ENCODE measurements around the gene PRELID2.

PRELID2 gene

DNA sequence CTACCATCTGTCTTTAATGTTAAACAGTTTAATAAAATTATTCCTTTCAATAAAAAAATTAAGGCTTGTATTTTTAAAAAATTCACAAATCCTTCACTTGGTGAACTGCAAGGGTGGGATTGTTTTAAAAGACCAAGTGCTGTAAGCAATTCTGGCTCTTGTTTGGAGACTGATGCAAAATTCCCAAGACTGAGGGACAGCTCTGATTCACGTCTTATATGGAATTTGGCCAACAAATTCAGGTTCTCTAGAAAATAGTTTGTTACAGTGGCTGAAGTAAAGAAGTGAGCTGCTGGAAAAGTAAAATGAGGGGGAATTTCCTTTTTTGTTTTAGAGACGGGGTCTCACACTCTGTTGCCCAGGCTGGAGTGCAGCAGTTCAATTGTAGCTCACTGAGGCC, 58.3 kb downstream of the PRELID2 start:
- TF ChIP-seq, protein P1, sequence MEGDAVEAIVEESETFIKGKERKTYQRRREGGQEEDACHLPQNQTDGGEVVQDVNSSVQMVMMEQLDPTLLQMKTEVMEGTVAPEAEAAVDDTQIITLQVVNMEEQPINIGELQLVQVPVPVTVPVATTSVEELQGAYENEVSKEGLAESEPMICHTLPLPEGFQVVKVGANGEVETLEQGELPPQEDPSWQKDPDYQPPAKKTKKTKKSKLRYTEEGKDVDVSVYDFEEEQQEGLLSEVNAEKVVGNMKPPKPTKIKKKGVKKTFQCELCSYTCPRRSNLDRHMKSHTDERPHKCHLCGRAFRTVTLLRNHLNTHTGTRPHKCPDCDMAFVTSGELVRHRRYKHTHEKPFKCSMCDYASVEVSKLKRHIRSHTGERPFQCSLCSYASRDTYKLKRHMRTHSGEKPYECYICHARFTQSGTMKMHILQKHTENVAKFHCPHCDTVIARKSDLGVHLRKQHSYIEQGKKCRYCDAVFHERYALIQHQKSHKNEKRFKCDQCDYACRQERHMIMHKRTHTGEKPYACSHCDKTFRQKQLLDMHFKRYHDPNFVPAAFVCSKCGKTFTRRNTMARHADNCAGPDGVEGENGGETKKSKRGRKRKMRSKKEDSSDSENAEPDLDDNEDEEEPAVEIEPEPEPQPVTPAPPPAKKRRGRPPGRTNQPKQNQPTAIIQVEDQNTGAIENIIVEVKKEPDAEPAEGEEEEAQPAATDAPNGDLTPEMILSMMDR (IDR thresholded peaks at IDR 0.05) = no peak

DNA sequence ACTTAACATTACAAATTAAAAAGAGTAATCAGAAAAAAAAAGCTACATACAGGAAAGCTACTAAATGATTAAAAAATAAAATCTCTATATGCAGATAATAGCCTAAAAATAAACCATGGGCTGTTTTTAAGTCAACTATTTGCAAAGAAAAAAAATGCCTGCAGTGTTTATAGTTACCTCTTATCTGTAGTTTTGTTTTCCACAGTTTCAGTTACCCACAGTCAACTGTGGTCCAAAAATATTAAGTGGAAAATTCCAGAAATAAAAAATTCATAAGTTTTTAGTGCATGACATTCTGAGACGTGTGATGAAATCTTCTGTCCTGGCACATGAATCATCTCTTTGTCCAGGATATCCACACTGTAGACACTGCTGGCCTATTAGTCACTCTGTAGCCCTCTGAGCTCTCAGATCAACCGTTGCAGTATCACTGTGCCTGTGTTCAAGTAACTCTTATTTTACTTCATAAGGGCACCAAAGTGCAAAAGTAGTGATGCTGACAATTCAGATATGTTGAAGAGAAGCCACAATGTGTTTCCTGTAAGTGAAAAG, 59.2 kb downstream of the PRELID2 start:
- TF ChIP-seq, protein P1 (IDR thresholded peaks at IDR 0.05) = no peak

DNA sequence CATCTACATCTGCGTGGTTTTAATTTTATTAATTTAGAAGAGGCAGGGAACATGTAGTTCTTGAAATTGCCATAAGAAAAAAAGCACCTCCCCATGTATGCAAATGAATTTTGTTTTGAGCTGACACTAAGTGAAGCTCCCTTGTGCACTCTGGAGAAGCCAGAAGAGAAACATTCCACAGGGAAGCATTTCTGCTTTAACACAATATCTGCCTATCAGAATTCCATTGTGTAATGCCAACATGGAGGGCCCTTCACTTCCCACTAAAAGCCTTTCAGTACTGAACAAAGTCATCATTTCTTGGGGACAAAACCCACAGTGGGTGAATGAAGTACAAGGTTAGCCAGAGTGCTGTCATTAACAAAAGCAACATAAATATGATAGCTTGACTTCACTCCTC, 59.7 kb downstream of the PRELID2 start:
- TF ChIP-seq, protein P1 (IDR thresholded peaks at IDR 0.05) = no peak

DNA sequence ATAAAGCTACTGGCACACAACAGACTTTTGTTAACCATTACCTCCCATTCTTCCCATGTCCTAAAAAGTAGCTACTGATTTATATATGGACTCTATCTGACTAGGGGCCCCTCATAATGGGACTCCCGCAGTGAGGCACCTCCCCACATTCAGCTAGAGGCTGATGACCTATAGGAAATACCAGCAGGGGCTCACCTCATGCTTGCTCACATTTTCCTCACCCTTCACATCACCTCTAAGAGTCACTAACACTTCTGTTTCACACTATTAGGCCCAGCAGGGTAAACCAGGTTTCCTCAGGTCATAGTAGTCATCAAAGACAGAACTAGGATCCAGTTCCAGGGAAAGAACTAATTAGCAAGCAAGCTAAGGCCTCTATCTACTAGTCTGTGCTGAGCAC, 60.7 kb downstream of the PRELID2 start:
- TF ChIP-seq, protein P1 (IDR thresholded peaks at IDR 0.05) = no peak

DNA sequence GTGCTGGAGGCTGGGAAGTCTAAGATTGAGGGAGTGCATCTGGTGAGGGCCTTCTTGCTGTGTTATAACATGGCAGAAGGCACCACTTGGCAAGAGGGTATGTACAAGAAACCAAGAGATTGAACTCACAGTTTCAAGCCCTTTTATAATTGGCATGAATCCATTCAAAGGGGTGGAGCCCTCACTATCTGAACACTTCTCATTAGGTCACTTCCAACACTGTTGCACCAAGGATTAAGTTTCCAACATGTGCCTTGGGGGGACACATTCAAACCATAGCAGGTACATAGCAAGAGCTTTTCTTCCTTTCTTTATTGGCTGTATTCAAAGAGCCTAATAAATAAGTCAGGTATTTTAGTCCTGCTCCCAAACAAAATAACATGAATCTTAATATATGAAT, 62.7 kb downstream of the PRELID2 start:
- TF ChIP-seq, protein P1 (IDR thresholded peaks at IDR 0.05) = no peak

DNA sequence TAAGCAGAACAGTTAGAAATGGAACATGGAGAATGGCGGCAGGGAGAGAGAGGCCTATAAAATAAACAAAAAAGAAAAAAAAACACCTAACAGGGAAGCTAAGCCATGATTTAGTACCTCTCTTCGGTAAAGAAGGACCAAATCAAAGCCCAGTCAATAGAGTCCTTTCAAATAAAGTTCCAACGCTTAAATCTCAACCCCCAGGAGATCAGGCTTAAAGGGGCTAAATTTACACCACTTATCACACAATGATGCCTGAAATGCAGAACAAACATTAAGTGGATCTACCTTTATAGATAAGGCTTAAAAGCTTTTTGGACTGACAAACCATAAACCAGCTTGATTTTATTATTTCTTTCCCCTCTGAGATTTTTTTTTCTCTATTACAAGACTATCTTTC, 66.3 kb downstream of the PRELID2 start:
- TF ChIP-seq, protein P1 (IDR thresholded peaks at IDR 0.05) = no peak

DNA sequence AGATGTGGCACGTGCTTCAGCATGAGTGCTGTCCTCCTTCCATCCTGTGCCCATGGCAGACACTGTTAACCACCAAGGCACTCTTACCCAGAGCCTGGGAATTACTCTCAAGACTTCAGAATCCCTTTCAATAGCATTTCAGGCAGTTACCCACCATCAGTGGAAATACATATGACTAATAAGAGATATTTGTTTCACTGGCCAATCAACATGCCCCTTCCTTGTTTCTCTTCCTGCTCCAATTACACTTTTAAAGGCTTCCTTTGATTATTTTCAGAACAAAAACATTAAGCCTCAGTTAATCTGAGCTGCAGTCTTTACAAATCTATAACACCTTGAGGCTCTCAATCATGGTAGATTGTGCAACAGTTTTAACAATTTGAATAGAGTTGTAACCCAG, 70.8 kb downstream of the PRELID2 start:
- TF ChIP-seq, protein P1 (IDR thresholded peaks at IDR 0.05) = no peak

DNA sequence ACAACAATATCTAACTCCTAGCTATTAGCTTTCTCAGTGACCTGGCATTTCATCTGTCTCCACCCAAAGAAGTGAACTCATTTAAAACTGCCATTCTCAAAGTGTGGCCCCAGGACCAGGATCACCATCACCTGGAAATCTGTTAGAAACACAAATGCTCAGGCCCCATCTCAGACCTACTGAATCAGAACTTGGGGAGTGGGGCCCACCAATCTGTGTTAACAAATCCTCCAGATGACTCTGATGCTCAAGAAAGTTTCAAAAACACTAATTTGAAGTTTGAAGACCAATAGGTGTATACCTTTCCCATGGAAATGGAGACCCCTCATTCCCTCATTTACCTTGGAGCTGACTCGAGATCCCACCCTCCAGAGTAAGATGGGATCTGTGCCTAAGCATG, 72.3 kb downstream of the PRELID2 start:
- TF ChIP-seq, protein P1 (IDR thresholded peaks at IDR 0.05) = no peak

Measured in LNCAP (cell line).